Endothelial cell of umbilical vein (primary cell): ENCODE measurements around the gene COL28A1. TPM values are rescaled to one million over a fixed set of nuclear protein-coding genes. Genes with fewer than 3 reads are reported as not detected.

ENCODE experiments used
- BruUV-seq: library from RNA; stranded (reverse); fragments of 400-500 nt; replicated peaks from 2 replicates; lab custom pipeline; 2021; lab: Mats Ljungman, UMichigan
- CTCF ChIA-PET: fragments of 300-600, 350-600 bp; sonication (Branson Sonifier 250); formaldehyde crosslinking; loops from one replicate; lab custom pipeline; 2021; ENCODE audit warnings: antibody characterized with exemption, inconsistent platforms; lab: Charles Lee
- POLR2A ChIA-PET: fragments of 300-600, 350-600 bp; sonication (Branson Sonifier 250); formaldehyde crosslinking; loops from one replicate; lab custom pipeline; 2021; ENCODE audit warnings: antibody characterized with exemption, inconsistent platforms; lab: Charles Lee
- DNase-seq: peaks from one replicate; pipeline ENCODE4 v3.0.0-alpha.2; 2011; ENCODE audit warnings: low read depth, low spot score
- FAIRE-seq: peaks from 2 replicates; lab custom pipeline; 2011; peaks lifted over from hg19 to GRCh38; lab: Jason Lieb, UNC
- H2AFZ ChIP-seq: 2 replicates; pipeline ENCODE4 v1.6.0; 2012; ENCODE audit warnings: low read depth, low read length, control low read depth, inconsistent platforms
- H3K27ac ChIP-seq: 2 replicates; pipeline ENCODE4 v1.5.1; 2011; ENCODE audit warnings: low read depth, mild to moderate bottlenecking, control low read depth, low read length, moderate library complexity; ENCODE audit not compliant: insufficient read depth
- H3K27me3 ChIP-seq, 2 experiments: 2 replicates each; pipeline versions ENCODE4 v1.6.0 to v1.6.1; 2011; ENCODE audit warnings: low read length in 2 of 2, mixed read lengths in 1 of 2; ENCODE audit not compliant: control insufficient read depth in 2 of 2, insufficient read depth in 2 of 2
- H3K36me3 ChIP-seq, 2 experiments: 2 replicates in 1 of 2; 3 replicates in 1 of 2; pipeline ENCODE4 v1.5.1; 2011; ENCODE audit warnings: low read length in 2 of 2, mild to moderate bottlenecking in 1 of 2, moderate library complexity in 1 of 2; ENCODE audit not compliant: control insufficient read depth in 2 of 2, insufficient read depth in 2 of 2; ENCODE audit errors: extremely low read depth in 1 of 2
- H3K4me1 ChIP-seq: 3 replicates; pipeline ENCODE4 v1.5.1; 2011; ENCODE audit warnings: mild to moderate bottlenecking, low read length; ENCODE audit not compliant: control insufficient read depth, insufficient read depth; ENCODE audit errors: extremely low read depth
- H3K4me2 ChIP-seq: 2 replicates; pipeline ENCODE4 v1.6.1; 2011; ENCODE audit warnings: low read length, control low read depth, mixed read lengths; ENCODE audit not compliant: insufficient read depth
- H3K4me3 ChIP-seq, 3 experiments: fragments of 200-600 bp in 1 of 3; sonication (generic), shearing (Covaris generic) in 1 of 3; replicated peaks in 1 of 3; 2 replicates each; pipeline ENCODE4 v1.5.1; 2011 to 2016; ENCODE audit warnings: control low read depth in 3 of 3, low read length in 3 of 3, mild to moderate bottlenecking in 2 of 3, inconsistent platforms in 1 of 3, low read depth in 1 of 3, moderate library complexity in 1 of 3; ENCODE audit not compliant: insufficient read depth in 1 of 3
- H3K79me2 ChIP-seq: 2 replicates; pipeline ENCODE4 v1.6.0; 2012; ENCODE audit warnings: low read length, inconsistent platforms; ENCODE audit not compliant: control insufficient read depth, insufficient read depth
- H3K9ac ChIP-seq: replicated peaks from 2 replicates; pipeline ENCODE3; 2011; ENCODE audit warnings: low read length, control low read depth; ENCODE audit not compliant: insufficient read depth; ENCODE audit errors: extremely low read depth
- H3K9me1 ChIP-seq: replicated peaks from 3 replicates; pipeline ENCODE4 v1.6.0; 2011; ENCODE audit warnings: mild to moderate bottlenecking, low read length; ENCODE audit not compliant: control insufficient read depth, insufficient read depth; ENCODE audit errors: extremely low read depth
- H3K9me3 ChIP-seq: replicated peaks from 2 replicates; pipeline ENCODE4 v1.5.1; 2012; ENCODE audit warnings: low read length, inconsistent platforms; ENCODE audit not compliant: control insufficient read depth, insufficient read depth
- H4K20me1 ChIP-seq: replicated peaks from 2 replicates; pipeline ENCODE3; 2011; ENCODE audit warnings: mild to moderate bottlenecking, low read length; ENCODE audit not compliant: control insufficient read depth, insufficient read depth; ENCODE audit errors: extremely low read depth
- CTCF ChIP-seq, 2 donors: IDR thresholded peaks; 1 replicate in 1 of 2; 2 replicates in 1 of 2; pipeline ENCODE4 v1.5.1; 2011; ENCODE audit warnings: low read length in 2 of 2, mild to moderate bottlenecking in 2 of 2, moderate library complexity in 2 of 2, control low read depth in 1 of 2, inconsistent platforms in 1 of 2, low read depth in 1 of 2; ENCODE audit not compliant: insufficient read depth in 1 of 2; ENCODE audit errors: extremely low read depth in 1 of 2
- EZH2 ChIP-seq: IDR thresholded peaks from 2 replicates; pipeline ENCODE4 v1.6.1; 2012; ENCODE audit warnings: borderline replicate concordance, low read depth, mild to moderate bottlenecking, moderate library complexity, low read length, inconsistent platforms; ENCODE audit not compliant: severe bottlenecking
- FOS ChIP-seq: IDR thresholded peaks from 2 replicates; pipeline ENCODE4 v1.6.1; 2011; ENCODE audit warnings: mild to moderate bottlenecking, low read length, moderate library complexity, borderline replicate concordance; ENCODE audit not compliant: insufficient read depth
- GATA2 ChIP-seq: IDR thresholded peaks from 2 replicates; pipeline ENCODE4 v1.7.0; 2011; ENCODE audit warnings: low read depth, mild to moderate bottlenecking, moderate library complexity, mixed read lengths, low read length; ENCODE audit not compliant: insufficient read length, insufficient read depth
- JUN ChIP-seq: IDR thresholded peaks from 2 replicates; pipeline ENCODE4 v1.6.1; 2011; ENCODE audit warnings: borderline replicate concordance, low read depth; ENCODE audit not compliant: insufficient read length, insufficient read depth
- MAX ChIP-seq: IDR thresholded peaks from 2 replicates; pipeline ENCODE4 v1.6.1; 2011; ENCODE audit not compliant: insufficient read depth, insufficient read length
- MYC ChIP-seq: IDR thresholded peaks from one replicate; pipeline ENCODE4 v1.6.1; 2011; ENCODE audit warnings: mild to moderate bottlenecking, low read depth, low read length
- POLR2A ChIP-seq: IDR thresholded peaks from 2 replicates; pipeline ENCODE4 v1.6.1; 2012; ENCODE audit warnings: low read depth, mild to moderate bottlenecking, control low read depth, low read length
- POLR2AphosphoS5 ChIP-seq: IDR thresholded peaks from 2 replicates; pipeline ENCODE4 v1.6.1; 2012; ENCODE audit warnings: low read depth, mild to moderate bottlenecking, control low read depth, low read length, moderate library complexity; ENCODE audit not compliant: insufficient read depth
- dilution Hi-C: fragments of 300-500 bp; cut with MboI; formaldehyde crosslinking; loops from one replicate; pipeline ENCODE4 v1.15.0; 2019; ENCODE audit warnings: low sequenced_read_pairs; ENCODE audit not compliant: extremely low pct_ligation_motif_present
- intact Hi-C: fragments of 100-400 bp; cut with micrococcal nuclease; formaldehyde crosslinking; loops from one replicate; pipeline ENCODE4 v1.10.0; 2022
- polyA plus RNA-seq, 4 experiments: library from polyadenylated mRNA; depleted of rRNA in 3 of 4; stranded (reverse) in 3 of 4; unstranded in 1 of 4; fragments of >200 nt; gene quantifications; 2 replicates each; pipeline versions ENCODE4 v1.2.1 to v1.2.3, GENCODE V29; 2011 to 2012; ENCODE audit warnings: missing spikeins in 1 of 4
- total RNA-seq: library from RNA; stranded (reverse); gene quantifications from 2 replicates; pipeline ENCODE4 v1.2.3, GENCODE V29; 2021

The COL28A1 gene
- total and polyA plus RNA-seq, 2 donors (not counting 3 experiments of a cell fraction or from before 2014, with no cell fraction given): not detected

GRCh38 chr7:7385421-7385820, 150.3 kb downstream of the COL28A1 start:
- TF ChIP-seq GATA2: no peak
- no peak for TF ChIP-seq EZH2
- no peak for TF ChIP-seq FOS
- TF ChIP-seq CTCF (IDR thresholded peaks at IDR 0.05; ENCODE audit: extremely low read depth in 1 of 2, insufficient read depth in 1 of 2, low read depth in 1 of 2, low read length in 2 of 2): no peak
- no peak for TF ChIP-seq JUN
- no peak for FAIRE-seq
- dilution Hi-C loops: no loop called here
- no peak overlapping the region for H3K4me2 ChIP-seq
- H4K20me1 ChIP-seq: no peaks in the 10 kb centered on the region
- ChIA-PET POLR2A (no interaction called here), CTCF (interaction anchor here (0.7 kb wide), 1 partner anchor 282 kb away, joined by 3 read pairs; no protein-coding TSS in a partner anchor)
- H3K9ac ChIP-seq: no peak overlapping the region
- no TSS peak for BruUV-seq
- DNase-seq: no peak
- H3K27me3 ChIP-seq: no peaks in the 10 kb centered on the region
- H3K27ac ChIP-seq: no peak overlapping the region
- H3K4me3 ChIP-seq: no peak overlapping the region
- H3K4me1 ChIP-seq: no peaks in the 10 kb centered on the region
- intact Hi-C loops: no loop called here
- H3K79me2 ChIP-seq: no peaks in the 10 kb centered on the region
- H3K9me1 ChIP-seq: no peaks in the 10 kb centered on the region
- no peaks in the 10 kb centered on the region for H3K36me3 ChIP-seq
- no peak overlapping the region for H2AFZ ChIP-seq
- H3K9me3 ChIP-seq: no peaks in the 10 kb centered on the region

- H3K4me1 ChIP-seq: no peaks in the 10 kb centered on the region
- TF ChIP-seq POLR2A: no peak
- TF ChIP-seq FOS: no peak
- no peak for TF ChIP-seq MYC
- TF ChIP-seq JUN: no peak
- TF ChIP-seq POLR2AphosphoS5: no peak
- no peak for TF ChIP-seq GATA2
- no peak for TF ChIP-seq MAX
- H3K27ac ChIP-seq: no peak overlapping the region
- H3K27me3 ChIP-seq: no peaks in the 10 kb centered on the region
- H3K36me3 ChIP-seq: no peaks in the 10 kb centered on the region
- dilution Hi-C loops (no loop called here), intact Hi-C loops (no loop called here)
- no peaks in the 10 kb centered on the region for H3K9me1 ChIP-seq
- no peak overlapping the region for H2AFZ ChIP-seq
- no peaks in the 10 kb centered on the region for H4K20me1 ChIP-seq
- no peak overlapping the region for H3K9ac ChIP-seq
- no peak overlapping the region for H3K4me2 ChIP-seq
- H3K4me3 ChIP-seq: no peak overlapping the region
- no TSS peak for BruUV-seq
- FAIRE-seq (no peak), DNase-seq (no peak)
- no peaks in the 10 kb centered on the region for H3K9me3 ChIP-seq
- ChIA-PET POLR2A (no interaction called here), CTCF (no interaction called here)
- H3K79me2 ChIP-seq: no peaks in the 10 kb centered on the region
Measured at GRCh38 chr7:7384228-7384627, 151.4 kb downstream of the COL28A1 start.
